H1 (cell line): ENCODE measurements around the gene IFI30. TPM values are rescaled to one million over a fixed set of nuclear protein-coding genes. Genes with fewer than 3 reads are reported as not detected.

Experiments
- CTCF ChIA-PET: fragments of 300-600 bp; sonication (Branson Sonifier 250); formaldehyde crosslinking; loops from one replicate; lab custom pipeline; 2021; ENCODE audit not compliant: partially characterized antibody; lab: Charles Lee
- POLR2A ChIA-PET: fragments of 300-600 bp; sonication (Branson Sonifier 250); formaldehyde crosslinking; loops from one replicate; lab custom pipeline; 2021; ENCODE audit warnings: inconsistent platforms; ENCODE audit not compliant: partially characterized antibody; lab: Charles Lee
- DNase-seq, 2 experiments: peaks; one replicate each; pipeline versions ENCODE4 v3.0.0 to v3.0.0-alpha.2; 2010 to 2022; ENCODE audit warnings: low spot score in 2 of 2, low read depth in 1 of 2, mixed read lengths in 1 of 2
- FAIRE-seq: peaks from 2 replicates; lab custom pipeline; 2011; peaks lifted over from hg19 to GRCh38; lab: Jason Lieb, UNC
- H2AFZ ChIP-seq: 2 replicates; pipeline ENCODE4 v1.8.1; 2012; ENCODE audit warnings: low read length, inconsistent platforms
- H2AK5ac ChIP-seq: 2 replicates; pipeline ENCODE4 v1.6.1; 2013; ENCODE audit warnings: low read depth, low read length
- H2BK120ac ChIP-seq: replicated peaks from 2 replicates; pipeline ENCODE3; 2013; ENCODE audit warnings: low read depth, low read length, inconsistent platforms
- H2BK12ac ChIP-seq: 2 replicates; pipeline ENCODE4 v1.6.1; 2013; ENCODE audit warnings: low read depth, low read length
- H2BK15ac ChIP-seq: 2 replicates; pipeline ENCODE4 v1.6.1; 2013; ENCODE audit warnings: low read length
- H2BK20ac ChIP-seq: 2 replicates; pipeline ENCODE4 v1.6.1; 2013; ENCODE audit warnings: low read length
- H2BK5ac ChIP-seq: 2 replicates; pipeline ENCODE4 v1.6.1; 2013; ENCODE audit warnings: low read depth, low read length
- H3K14ac ChIP-seq: 2 replicates; pipeline ENCODE4 v1.6.1; 2013; ENCODE audit warnings: inconsistent platforms; ENCODE audit not compliant: insufficient read length
- H3K18ac ChIP-seq: 2 replicates; pipeline ENCODE4 v1.6.1; 2013; ENCODE audit warnings: low read length; ENCODE audit errors: extremely low read depth
- H3K23ac ChIP-seq: 2 replicates; pipeline ENCODE4 v1.6.1; 2013; ENCODE audit warnings: inconsistent platforms; ENCODE audit not compliant: insufficient read length
- H3K23me2 ChIP-seq: 2 replicates; pipeline ENCODE4 v1.6.1; 2013; ENCODE audit warnings: low read depth, low read length
- H3K27ac ChIP-seq: 2 replicates; pipeline ENCODE4 v1.6.1; 2011; ENCODE audit warnings: low read depth, low read length, inconsistent platforms
- H3K27me3 ChIP-seq, 4 experiments: replicated peaks in 1 of 4; 1 replicate in 1 of 4; 2 replicates in 3 of 4; pipeline versions ENCODE4 v1.6.1 to v1.8.1; 2011 to 2013; ENCODE audit warnings: low read length in 3 of 4, mild to moderate bottlenecking in 3 of 4, inconsistent platforms in 2 of 4, mixed read lengths in 2 of 4, moderate library complexity in 1 of 4; ENCODE audit not compliant: control insufficient read depth in 3 of 4, insufficient read depth in 3 of 4; ENCODE audit errors: extremely low read depth in 1 of 4
- H3K36me3 ChIP-seq, 4 experiments: 2 replicates each; pipeline versions ENCODE4 v1.6.1 to v1.8.1; 2011 to 2013; ENCODE audit warnings: mild to moderate bottlenecking in 4 of 4, low read length in 3 of 4, moderate library complexity in 2 of 4, control low read depth in 1 of 4, inconsistent platforms in 1 of 4; ENCODE audit not compliant: insufficient read depth in 4 of 4, control insufficient read depth in 2 of 4
- H3K4ac ChIP-seq: replicated peaks from 2 replicates; pipeline ENCODE3; 2013; ENCODE audit warnings: low read length, low read depth, mixed read lengths, inconsistent platforms; ENCODE audit not compliant: insufficient read length
- H3K4me1 ChIP-seq, 4 experiments: replicated peaks in 1 of 4; 1 replicate in 1 of 4; 2 replicates in 3 of 4; pipeline versions ENCODE4 v1.6.1 to v1.8.1; 2011 to 2013; ENCODE audit warnings: low read length in 3 of 4, inconsistent platforms in 2 of 4, mixed read lengths in 1 of 4; ENCODE audit not compliant: insufficient read depth in 4 of 4, control insufficient read depth in 3 of 4
- H3K4me2 ChIP-seq, 2 experiments: 2 replicates each; pipeline versions ENCODE4 v1.6.1 to v1.8.1; 2011 to 2013; ENCODE audit warnings: low read depth in 2 of 2, low read length in 2 of 2, control low read depth in 1 of 2, inconsistent platforms in 1 of 2, mild to moderate bottlenecking in 1 of 2; ENCODE audit not compliant: insufficient read depth in 1 of 2
- H3K4me3 ChIP-seq, 4 experiments: fragments of 200-600, 300-600 bp in 1 of 4; sonication (generic), shearing (Covaris generic), sonication (Bioruptor Twin) in 1 of 4; 2 replicates each; pipeline versions ENCODE4 v1.5.1 to v1.8.1; 2011 to 2016; ENCODE audit warnings: low read length in 4 of 4, low read depth in 3 of 4, control low read depth in 2 of 4, inconsistent platforms in 2 of 4, mild to moderate bottlenecking in 2 of 4, mixed read lengths in 1 of 4, moderate library complexity in 1 of 4; ENCODE audit not compliant: insufficient read depth in 2 of 4; ENCODE audit errors: extremely low read depth in 1 of 4
- H3K56ac ChIP-seq: replicated peaks from 2 replicates; pipeline ENCODE3; 2013; ENCODE audit warnings: low read depth, mild to moderate bottlenecking, mixed read lengths, low read length, inconsistent platforms; ENCODE audit not compliant: insufficient read length
- H3K79me1 ChIP-seq: 2 replicates; pipeline ENCODE4 v1.6.1; 2013; ENCODE audit warnings: low read depth, low read length, control low read depth
- H3K79me2 ChIP-seq, 2 experiments: 2 replicates each; pipeline versions ENCODE4 v1.6.1 to v1.8.1; 2012 to 2013; ENCODE audit warnings: low read length in 2 of 2, mild to moderate bottlenecking in 2 of 2, inconsistent platforms in 1 of 2; ENCODE audit not compliant: insufficient read depth in 2 of 2, control insufficient read depth in 1 of 2
- H3K9ac ChIP-seq, 4 experiments: replicated peaks in 1 of 4; 1 replicate in 1 of 4; 2 replicates in 3 of 4; pipeline versions ENCODE4 v1.6.1 to v1.8.1; 2011 to 2013; ENCODE audit warnings: low read depth in 3 of 4, low read length in 3 of 4, control low read depth in 2 of 4, mild to moderate bottlenecking in 2 of 4, moderate library complexity in 2 of 4, inconsistent platforms in 1 of 4; ENCODE audit errors: extremely low read depth in 1 of 4
- H3K9me3 ChIP-seq, 2 experiments: 2 replicates each; pipeline versions ENCODE4 v1.6.1 to v1.8.1; 2012 to 2013; ENCODE audit warnings: mild to moderate bottlenecking in 2 of 2, moderate library complexity in 2 of 2, control low read depth in 1 of 2, inconsistent platforms in 1 of 2, low read depth in 1 of 2, low read length in 1 of 2, mixed read lengths in 1 of 2; ENCODE audit not compliant: insufficient read depth in 2 of 2
- H4K20me1 ChIP-seq, 2 experiments: replicated peaks in 1 of 2; 2 replicates each; pipeline versions ENCODE3 to v1.8.1; 2011 to 2013; ENCODE audit warnings: inconsistent platforms in 2 of 2, low read length in 2 of 2, mild to moderate bottlenecking in 1 of 2; ENCODE audit not compliant: insufficient read depth in 2 of 2, control insufficient read depth in 1 of 2
- H4K5ac ChIP-seq: 2 replicates; pipeline ENCODE4 v1.6.1; 2013; ENCODE audit warnings: low read length, low read depth, mixed read lengths, inconsistent platforms; ENCODE audit not compliant: insufficient read length
- H4K8ac ChIP-seq: 2 replicates; pipeline ENCODE4 v1.8.0; 2013; ENCODE audit warnings: mild to moderate bottlenecking, moderate library complexity, low read length, inconsistent platforms; ENCODE audit not compliant: insufficient read depth; ENCODE audit errors: extremely low read depth
- H4K91ac ChIP-seq: replicated peaks from 2 replicates; pipeline ENCODE3; 2013; ENCODE audit warnings: low read length, mixed read lengths, inconsistent platforms; ENCODE audit not compliant: insufficient read length
- CHD2 ChIP-seq: IDR thresholded peaks from 2 replicates; pipeline ENCODE4 v1.6.1; 2012; ENCODE audit warnings: low read length, improper control_type of control experiment
- WGBS, 2 experiments: shearing (Covaris generic) in 1 of 2; methylation state at CpG; one replicate each; pipeline versions ENCODE4 v1.1.6 to v1.1.7; 2013 to 2015; ENCODE audit warnings: low lambda C conversion rate in 2 of 2, mixed read lengths in 2 of 2, inconsistent platforms in 1 of 2, low coverage in 1 of 2, missing lambda C conversion rate in 1 of 2; ENCODE audit not compliant: insufficient replicate concordance in 2 of 2, insufficient coverage in 1 of 2, insufficient read length in 1 of 2; ENCODE audit errors: extremely low coverage in 1 of 2, missing lambda C conversion rate in 1 of 2; 5-methylcytosine and 5-hydroxymethylcytosine counted together
- polyA plus RNA-seq, 7 experiments: library from polyadenylated mRNA; depleted of rRNA in 3 of 7; stranded (reverse) in 5 of 7; unstranded in 2 of 7; fragments of >200 nt in 5 of 7; fragments of 200-250 nt in 2 of 7; gene quantifications; 1 replicate in 5 of 7; 2 replicates in 1 of 7; 4 replicates in 1 of 7; pipeline versions ENCODE4 v1.2.1 to v1.2.3, GENCODE V29; 2011 to 2013; ENCODE audit warnings: missing spikeins in 2 of 7, mixed read lengths in 2 of 7
- total RNA-seq: library from RNA; stranded (reverse); fragmentation: NEBNext Ultra II Directional; extraction: Animal tissue kit (Norgen Biotek cat#: 25700); gene quantifications from 2 replicates; pipeline ENCODE4 v1.2.1, GENCODE V29; 2021

Gene IFI30
- total and polyA plus RNA-seq, 2 of the 8 experiments (the other 6 are each of a cell fraction or from before 2014, with no cell fraction given) = 28.9 to 62.4 TPM

GRCh38 chr19:18128044-18128443 lies 45.6 kb upstream of the IFI30 start:
- Histone ChIP-seq H3K27ac (no peak overlapping the region), H3K36me3 (peaks cover 2 to 17% (median 9%) of the 10 kb centered on the region in 4 experiments; a peak in 7 of 8 replicates), H3K9ac (no peak overlapping the region), H3K4me3 (no peak overlapping the region), H3K56ac (no peak overlapping the region), H4K8ac (no peak overlapping the region), H4K5ac (no peak overlapping the region), H3K79me2 (no peaks in the 10 kb centered on the region)
- CTCF ChIA-PET = no interaction called here
- no peak for DNase-seq
- POLR2A ChIA-PET = interaction anchor here (1.7 to 2.4 kb wide), 2 partner anchors 9 to 10 kb away, joined by 4 to 19 read pairs; no protein-coding TSS in a partner anchor
- WGBS, 2 experiments = 75% methylated on average over 3 of the region's 3 CpGs; no CpG with 5 or more reads in 1 of the 2 experiments
- TF ChIP-seq CHD2 = no peak
- TF ChIP-seq, all 59 proteins: peak for 0
- Histone ChIP-seq H3K27me3 (no peaks in the 10 kb centered on the region), H4K20me1 (peaks cover 0 to 3% of the 10 kb centered on the region in 2 experiments), H2BK20ac (no peak overlapping the region), H3K14ac (no peak overlapping the region), H3K9me3 (no peaks in the 10 kb centered on the region), H4K91ac (no peak overlapping the region), H3K4ac (no peak overlapping the region), H2BK12ac (no peak overlapping the region), H3K23me2 (no peaks in the 10 kb centered on the region), H3K4me2 (no peak overlapping the region), H3K23ac (no peak overlapping the region), H2BK5ac (no peak overlapping the region), H2BK120ac (no peak overlapping the region), H3K4me1 (no peaks in the 10 kb centered on the region), H2AFZ (no peak overlapping the region), H3K79me1 (no peaks in the 10 kb centered on the region), H2BK15ac (no peak overlapping the region), H3K18ac (no peak overlapping the region), H2AK5ac (no peak overlapping the region)
- FAIRE-seq = no peak
